GM18909 (cell line): Measurements from ENCODE around the gene PCSK5.
"Not testable (repeated sequence)": the region's sequence is repeated elsewhere in the genome, so short reads cannot be mapped to it uniquely, and the experiment has no call there.

Source experiments
- ATAC-seq: cut with Tn5 transposase; IDR thresholded peaks from one replicate; pipeline ENCODE4 v1.9.1; 2021; ENCODE audit warnings: mild to moderate bottlenecking; ENCODE audit not compliant: unreplicated experiment, poor library complexity

The PCSK5 gene

GRCh38 chr9:76323490-76323889 lies 433.0 kb downstream of the PCSK5 start:
- ATAC-seq = no peak

- not testable (repeated sequence) for ATAC-seq
These were observed 433.6 kb downstream of the PCSK5 start for GRCh38 chr9:76324030-76324429.

GRCh38 chr9:76330034-76330433 lies 439.6 kb downstream of the PCSK5 start:
- no peak for ATAC-seq

- no peak for ATAC-seq
These were observed 442.9 kb downstream of the PCSK5 start for GRCh38 chr9:76333388-76333787.

GRCh38 chr9:76333964-76334363 lies 443.5 kb downstream of the PCSK5 start:
- ATAC-seq = no peak

GRCh38 chr9:76336027-76336426 lies 445.6 kb downstream of the PCSK5 start:
- no peak for ATAC-seq

- ATAC-seq = no peak
These were observed 447.9 kb downstream of the PCSK5 start for GRCh38 chr9:76338418-76338817.

GRCh38 chr9:76341616-76342015 lies 451.1 kb downstream of the PCSK5 start:
- no peak for ATAC-seq

- no peak for ATAC-seq
These were observed 451.7 kb downstream of the PCSK5 start for GRCh38 chr9:76342201-76342600.

- no peak for ATAC-seq
These were observed 452.4 kb downstream of the PCSK5 start for GRCh38 chr9:76342858-76343257.

- no peak for ATAC-seq
These were observed 459.4 kb downstream of the PCSK5 start for GRCh38 chr9:76349865-76350264.

- no peak for ATAC-seq
These were observed 460.5 kb downstream of the PCSK5 start for GRCh38 chr9:76351006-76351405.

- no peak for ATAC-seq
These were observed 461.6 kb downstream of the PCSK5 start for GRCh38 chr9:76352026-76352620.

- ATAC-seq = no peak
These were observed 462.8 kb downstream of the PCSK5 start for GRCh38 chr9:76353280-76353679.

GRCh38 chr9:76354221-76354620 lies 463.7 kb downstream of the PCSK5 start:
- ATAC-seq = no peak

- ATAC-seq = no peak
These were observed 465.4 kb downstream of the PCSK5 start for GRCh38 chr9:76355886-76356285.

GRCh38 chr9:76357555-76357954 lies 467.1 kb downstream of the PCSK5 start:
- no peak for ATAC-seq

GRCh38 chr9:76358628-76359280 lies 468.3 kb downstream of the PCSK5 start:
- no peak for ATAC-seq

- no peak for ATAC-seq
These were observed 468.9 kb downstream of the PCSK5 start for GRCh38 chr9:76359365-76359764.

GRCh38 chr9:76359766-76360165 lies 469.3 kb downstream of the PCSK5 start:
- ATAC-seq = no peak

GRCh38 chr9:76362332-76363031 lies 472.0 kb downstream of the PCSK5 start:
- not testable (repeated sequence) for ATAC-seq

GRCh38 chr9:76363032-76363395 lies 472.5 kb downstream of the PCSK5 start:
- no peak for ATAC-seq
